Raji (cell line): ENCODE results near the gene GOLGA5.

ENCODE experiments used
- POLR2A ChIP-seq: IDR thresholded peaks from 2 replicates; pipeline ENCODE4 v1.6.1; 2011; ENCODE audit warnings: low read depth, low read length, control low read depth; ENCODE audit not compliant: insufficient read depth

GOLGA5 gene

DNA sequence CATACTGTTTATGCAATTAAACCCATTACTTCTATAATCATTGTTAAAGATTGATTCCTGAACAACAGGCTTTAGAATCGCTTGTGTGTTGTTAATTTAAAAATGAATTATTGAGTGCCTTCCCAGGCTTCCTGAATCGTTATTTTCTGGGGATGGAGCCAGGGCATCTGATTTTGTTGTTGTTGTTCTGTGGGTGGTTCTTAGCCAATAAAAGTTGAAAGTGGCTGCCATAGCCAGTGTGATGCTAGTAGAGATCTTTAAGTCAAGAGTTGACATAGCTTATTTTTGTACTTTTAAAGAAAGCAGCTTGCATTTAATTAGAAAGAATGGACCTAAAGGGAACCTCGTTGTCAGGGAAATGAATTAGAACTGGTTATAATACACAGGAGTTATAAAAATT lies 6.4 kb downstream of the GOLGA5 start:
- no peak for TF ChIP-seq POLR2A

DNA sequence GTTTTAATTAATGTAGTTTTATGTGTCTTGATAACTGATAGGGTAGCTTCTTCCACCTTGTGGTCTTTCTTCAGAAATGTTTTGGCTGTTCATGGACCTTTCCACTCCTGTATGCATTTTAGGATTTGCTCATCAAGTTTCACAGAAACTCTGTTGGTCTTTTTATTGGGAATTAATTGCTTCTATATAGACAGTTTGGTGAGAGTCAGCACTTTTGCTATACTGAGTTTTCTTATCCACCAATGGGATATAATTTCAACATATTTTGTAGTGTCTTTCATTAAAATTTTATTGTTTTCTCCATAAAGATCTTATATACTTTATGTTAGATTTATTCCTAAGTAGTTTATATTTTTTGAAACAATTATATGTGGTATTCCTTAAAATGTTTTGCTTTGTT lies 7.8 kb downstream of the GOLGA5 start:
- no peak for TF ChIP-seq POLR2A

DNA sequence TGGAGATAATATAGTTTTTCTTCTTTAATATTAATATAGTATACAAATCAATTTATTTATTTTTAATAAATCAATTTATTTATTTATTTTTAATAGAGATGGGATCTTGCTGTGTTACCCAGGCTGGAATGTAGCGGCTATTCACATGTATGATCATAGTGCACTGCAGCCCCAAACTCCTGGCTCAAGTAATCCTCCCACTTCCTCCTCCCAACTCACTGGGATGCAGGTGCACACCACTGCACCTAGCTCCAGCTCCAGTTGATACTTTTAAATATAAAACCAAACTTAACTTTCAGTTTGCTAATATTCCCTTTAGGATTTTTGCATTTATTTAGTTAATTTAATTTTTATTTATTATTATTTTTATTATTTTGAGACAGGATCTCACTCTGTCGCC lies 8.6 kb downstream of the GOLGA5 start:
- no peak for TF ChIP-seq POLR2A

DNA sequence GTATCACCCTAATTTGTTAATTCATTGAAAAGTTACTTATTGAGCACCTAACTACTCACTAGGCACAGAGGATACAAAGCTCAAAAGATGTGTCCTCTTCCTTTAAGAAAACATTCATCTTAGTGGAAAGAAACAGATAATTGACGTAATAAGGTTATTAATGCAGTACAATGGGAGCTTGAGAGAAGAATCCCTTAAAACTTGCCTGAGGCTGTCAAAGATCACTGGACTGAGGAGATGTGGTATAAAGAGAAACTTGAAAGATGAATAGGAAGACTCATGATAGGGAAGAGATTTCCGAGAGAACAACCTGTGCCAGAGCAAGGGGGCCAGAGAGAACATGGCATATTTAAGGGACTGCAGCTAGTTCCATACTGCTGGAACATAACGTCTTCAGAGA lies 19.1 kb downstream of the GOLGA5 start:
- TF ChIP-seq POLR2A, result no peak

DNA sequence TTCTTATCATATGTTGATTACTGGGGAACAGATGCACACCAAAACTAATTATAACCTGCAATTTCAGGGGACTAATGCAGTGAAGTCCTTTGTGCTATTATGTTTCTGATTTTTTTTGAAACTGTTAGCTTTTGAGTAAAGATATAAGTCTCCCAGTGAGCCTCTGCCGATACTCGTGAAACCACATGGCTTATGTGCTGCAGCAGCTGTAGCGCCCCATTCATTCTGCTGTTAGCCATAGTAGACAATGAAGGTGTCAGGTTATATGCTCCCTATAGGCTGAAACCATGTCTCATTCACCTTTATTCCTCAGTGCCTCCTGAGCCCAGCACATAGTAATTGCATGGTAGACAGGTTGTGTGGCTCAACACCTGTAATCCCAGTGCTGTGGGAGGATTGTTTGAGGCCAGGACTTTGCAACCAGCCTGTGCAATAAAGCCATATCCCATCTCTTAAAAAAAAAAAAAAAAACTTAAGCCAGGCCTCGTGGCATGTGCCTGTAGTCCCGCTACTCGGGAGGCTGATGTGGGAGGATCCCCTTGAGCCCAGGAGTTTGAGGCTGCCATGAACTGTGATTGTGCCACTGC lies 25.0 kb downstream of the GOLGA5 start:
- TF ChIP-seq POLR2A, result no peak

DNA sequence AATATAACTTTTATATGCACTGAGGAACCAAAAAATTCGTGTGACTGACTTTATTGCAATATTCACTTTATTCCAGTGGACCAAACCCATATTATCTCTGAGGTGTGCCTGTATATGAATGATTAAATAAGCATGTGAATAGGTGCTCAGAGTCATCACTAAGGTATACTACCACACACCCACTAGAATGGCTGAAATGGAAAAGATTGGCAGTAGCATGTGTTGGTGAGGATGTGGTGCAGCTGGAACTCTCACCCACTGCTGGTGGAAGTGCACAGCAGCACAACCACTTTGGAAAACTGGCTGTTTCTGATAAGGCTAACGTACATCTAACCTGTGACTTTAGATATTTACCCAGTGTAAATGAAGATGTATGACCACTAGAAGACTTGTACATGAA lies 36.8 kb downstream of the GOLGA5 start:
- TF ChIP-seq POLR2A, result no peak

DNA sequence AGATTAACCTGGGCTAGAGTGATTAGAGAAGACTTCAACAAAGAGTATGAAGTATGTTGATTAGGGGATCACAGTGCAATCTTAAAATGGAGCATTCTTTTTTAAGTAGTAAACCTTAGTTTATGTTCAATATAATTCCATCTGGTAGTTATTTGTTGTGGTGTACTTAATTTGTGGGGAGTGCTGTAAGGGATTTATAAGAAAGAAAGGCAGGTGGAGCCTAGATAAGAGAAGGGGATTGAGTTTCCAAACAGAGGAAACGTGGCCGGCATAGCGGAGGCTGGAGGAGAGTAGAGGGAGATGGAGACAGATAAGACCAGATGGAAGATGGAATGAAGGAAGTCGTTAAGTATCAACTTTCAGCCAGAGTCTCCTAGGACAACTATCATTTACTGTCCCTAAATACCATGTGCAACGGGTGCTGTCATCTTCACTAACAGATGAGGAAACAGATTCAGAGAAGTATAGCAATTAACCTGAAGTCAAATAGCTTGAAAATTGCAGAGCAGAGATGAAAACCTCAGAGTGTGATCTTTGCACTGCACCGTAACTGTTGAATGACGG lies 38.1 kb downstream of the GOLGA5 start:
- TF ChIP-seq POLR2A, result no peak

DNA sequence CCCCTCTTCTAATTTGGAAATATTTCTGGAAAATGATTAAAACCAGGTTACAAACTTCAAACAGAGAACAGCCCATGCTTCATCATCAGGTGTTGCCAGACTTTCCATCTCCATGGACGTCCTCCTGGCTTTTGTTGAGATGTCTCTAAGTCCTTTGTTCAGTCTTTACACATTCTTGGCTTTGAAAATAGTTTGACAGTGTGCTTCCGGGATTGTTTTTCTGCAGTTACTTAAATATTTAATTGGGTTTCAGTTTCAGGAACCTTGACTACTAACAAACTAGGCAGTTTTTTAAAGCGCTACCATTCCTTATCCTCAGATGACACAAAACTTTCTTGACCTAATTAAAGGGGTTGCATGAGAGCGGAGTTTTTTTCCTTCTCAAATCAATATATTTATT lies 47.8 kb downstream of the GOLGA5 start:
- no peak for TF ChIP-seq POLR2A

DNA sequence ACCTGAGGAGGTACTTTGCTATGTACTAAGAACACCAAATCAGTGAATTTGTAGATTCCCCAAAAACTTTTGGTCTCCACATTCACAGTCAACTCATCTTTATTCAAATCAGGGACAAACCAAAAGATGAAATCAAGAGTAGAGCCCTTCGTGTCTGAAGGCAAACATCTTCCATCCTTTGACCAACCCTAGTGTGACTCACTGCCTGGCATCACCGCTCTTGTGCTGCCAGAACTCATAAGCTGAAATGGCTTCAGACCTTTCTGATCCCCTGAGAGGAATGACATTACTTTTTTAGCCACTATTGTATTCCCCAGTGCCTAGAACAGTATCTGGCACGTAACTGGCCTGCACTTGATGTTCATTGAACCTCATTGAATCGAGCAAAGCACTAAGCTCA lies 50.1 kb downstream of the GOLGA5 start:
- no peak for TF ChIP-seq POLR2A

DNA sequence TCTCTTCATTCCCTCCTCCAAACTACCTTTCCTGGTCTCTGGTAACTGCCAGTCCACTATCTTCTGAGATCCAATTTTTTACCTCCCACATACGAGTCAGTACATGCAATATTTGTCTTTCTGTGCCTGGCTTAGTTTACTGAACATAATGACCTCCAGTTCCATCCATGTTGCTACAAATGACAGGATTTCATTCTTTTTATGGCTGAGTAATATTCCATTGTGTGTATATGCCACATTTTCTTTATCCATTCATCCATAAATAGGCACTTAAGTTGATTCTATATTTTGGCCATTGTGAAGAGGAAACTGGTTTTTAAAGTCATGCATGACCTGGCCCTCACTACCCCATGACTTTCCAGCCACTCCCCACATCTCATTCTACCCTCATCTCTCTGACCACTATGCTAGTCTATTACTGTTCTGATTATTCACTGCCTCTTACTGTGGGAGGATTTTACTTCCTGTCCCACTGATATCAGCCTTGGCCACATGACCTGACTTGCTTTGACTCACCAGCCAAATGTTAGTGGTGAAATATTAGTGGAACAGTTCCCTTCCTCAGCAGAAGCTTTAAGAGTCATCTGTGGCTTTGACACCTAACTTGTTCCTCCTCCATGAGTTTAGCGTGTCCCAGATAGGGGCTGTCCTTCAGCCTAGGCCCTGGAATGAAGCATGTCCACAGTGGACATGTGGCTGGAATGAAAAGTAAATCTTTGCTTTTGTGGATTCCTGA lies 52.2 kb downstream of the GOLGA5 start:
- TF ChIP-seq POLR2A, result no peak

DNA sequence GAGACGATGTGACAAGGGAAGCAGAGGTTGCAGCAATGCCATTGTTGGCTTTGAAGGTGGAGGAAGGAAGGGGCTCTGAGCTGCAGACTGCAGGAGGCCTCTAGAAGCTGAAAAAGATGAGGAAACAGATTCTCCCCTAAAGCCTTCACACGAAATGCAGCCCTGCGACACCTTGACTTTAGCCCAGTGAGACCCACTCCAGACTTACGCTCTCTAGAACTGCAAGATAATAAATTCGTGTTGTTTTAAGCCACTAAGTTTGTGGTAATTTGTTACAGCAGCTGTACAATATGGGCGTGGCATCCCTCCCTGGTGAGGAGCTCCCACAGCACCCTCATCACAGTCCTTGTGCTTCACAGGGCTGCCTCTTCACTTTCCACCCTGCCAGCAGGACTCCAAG lies 53.2 kb downstream of the GOLGA5 start:
- TF ChIP-seq POLR2A, result no peak

DNA sequence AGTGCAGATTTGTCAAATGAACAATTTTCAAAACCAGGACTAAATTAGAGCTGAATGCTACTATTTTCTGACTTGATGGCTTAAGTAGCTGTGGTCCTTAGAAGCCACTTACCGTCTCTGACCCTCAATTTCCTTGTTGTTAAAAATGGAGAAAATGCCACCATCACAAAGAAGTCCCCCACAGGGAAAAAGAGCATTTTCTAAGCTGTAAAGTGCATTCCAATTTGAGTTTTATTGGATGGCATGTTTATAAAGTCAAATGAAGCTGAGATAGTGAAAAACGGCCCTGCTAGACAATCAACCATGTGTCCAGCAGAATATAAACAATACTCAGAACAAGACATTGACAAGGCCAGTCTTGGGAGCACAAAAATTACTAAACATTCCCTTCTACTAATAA lies 53.6 kb downstream of the GOLGA5 start:
- no peak for TF ChIP-seq POLR2A

DNA sequence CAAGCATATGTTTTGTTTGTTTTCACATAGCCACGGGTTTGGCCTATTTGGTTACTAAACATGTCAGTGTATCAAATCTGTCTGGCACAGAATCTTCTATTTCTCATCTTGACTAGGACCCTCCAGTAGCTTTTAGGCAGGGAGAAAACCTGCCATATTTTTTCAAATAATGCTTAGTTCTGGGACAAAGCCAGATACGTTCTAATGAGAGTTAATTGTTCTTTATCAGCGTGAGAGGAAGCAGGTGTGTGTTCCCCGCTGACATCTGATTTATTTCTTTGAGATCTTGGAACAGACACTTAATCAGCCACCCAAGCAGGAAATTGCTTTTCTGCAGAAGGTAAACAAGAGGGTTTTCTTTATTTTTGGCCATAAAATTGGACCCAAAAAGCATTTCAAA lies 54.8 kb downstream of the GOLGA5 start:
- TF ChIP-seq POLR2A, result no peak

DNA sequence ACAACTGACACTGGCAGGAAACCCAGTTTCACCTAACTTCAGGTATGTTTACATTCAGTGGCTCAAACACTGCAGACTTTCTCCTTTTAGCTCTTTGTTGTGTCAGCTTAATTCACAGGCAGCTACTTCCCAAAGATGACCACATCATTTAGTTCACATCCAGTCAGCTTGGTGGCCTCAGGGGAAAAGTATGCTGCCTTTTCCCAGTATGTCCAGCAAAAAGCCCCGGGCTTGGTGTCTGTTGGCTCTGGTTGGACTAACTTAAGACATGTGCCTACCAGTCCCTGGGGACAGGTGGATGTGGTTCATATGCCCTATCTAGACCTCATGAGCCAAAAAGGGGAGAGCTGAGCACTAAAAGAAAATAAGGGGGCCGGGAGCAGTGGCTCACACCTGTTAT lies 56.4 kb downstream of the GOLGA5 start:
- no peak for TF ChIP-seq POLR2A

DNA sequence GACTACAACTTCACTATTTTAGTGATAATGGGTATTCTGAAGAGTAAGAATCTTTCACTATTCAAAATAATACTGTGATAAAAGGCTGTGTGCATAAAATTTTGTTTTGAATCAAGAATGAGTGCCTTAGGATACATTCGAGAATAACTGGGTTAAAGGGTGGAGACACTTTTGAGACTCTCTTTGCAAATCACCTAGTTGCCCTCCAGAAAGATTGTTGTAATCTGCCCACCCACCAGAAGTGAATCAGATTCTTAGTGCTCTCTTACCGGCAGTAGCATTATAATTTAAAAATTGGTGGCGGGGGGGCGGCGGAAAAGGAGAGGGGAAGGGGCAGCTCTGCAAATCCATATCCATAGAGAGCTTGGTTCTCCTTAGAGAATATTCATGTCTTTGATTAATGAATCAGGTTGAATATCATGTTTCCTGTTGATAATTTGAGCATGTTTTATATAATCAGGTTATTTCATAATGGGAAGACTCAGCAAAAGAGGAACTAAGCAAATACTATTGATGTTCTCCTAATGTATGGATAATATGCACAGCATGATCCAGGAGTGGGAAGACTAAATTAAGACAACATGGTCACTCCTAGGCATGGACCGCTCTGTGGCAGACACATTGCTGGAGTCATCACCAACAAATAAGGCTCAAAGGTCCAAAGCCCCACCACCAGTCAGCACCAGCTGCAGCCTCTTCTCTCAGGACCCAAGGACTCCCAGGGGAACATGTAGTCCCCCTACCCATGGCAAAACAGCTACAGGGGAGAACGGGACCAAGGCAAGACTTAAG lies 66.1 kb downstream of the GOLGA5 start:
- no peak for TF ChIP-seq POLR2A
